Hypothalamus (tissue), 51 donors: ENCODE measurements around the gene WDR27.
"Not testable (repeated sequence)": the region's sequence is repeated elsewhere in the genome, so short reads cannot be mapped to it uniquely, and the experiment has no call there.

Experiments
- DNase-seq, 51 donors: peaks; one replicate each; lab custom pipeline; 2025; lab: John Stamatoyannopoulos, UW

Gene WDR27

DNA sequence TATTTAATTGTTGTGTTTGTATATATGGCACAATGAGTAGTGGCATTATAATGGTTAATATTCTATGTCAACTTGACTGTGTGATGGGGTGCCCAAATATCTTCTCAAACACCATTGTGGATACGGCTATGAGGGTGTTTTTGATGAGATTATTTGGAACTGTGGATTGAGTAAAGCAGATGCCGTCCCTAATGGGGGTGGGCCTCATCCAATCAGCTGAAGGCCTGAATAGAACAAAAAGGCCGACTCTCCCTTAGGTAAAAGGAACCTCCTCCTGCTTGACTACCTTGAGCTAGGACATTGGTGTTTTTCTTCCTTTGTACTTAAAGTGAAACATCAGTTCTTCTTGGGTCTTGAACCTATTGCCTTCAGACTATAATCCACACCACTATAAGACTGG is 207.8 kb downstream of the WDR27 start:
- no peak for DNase-seq

DNA sequence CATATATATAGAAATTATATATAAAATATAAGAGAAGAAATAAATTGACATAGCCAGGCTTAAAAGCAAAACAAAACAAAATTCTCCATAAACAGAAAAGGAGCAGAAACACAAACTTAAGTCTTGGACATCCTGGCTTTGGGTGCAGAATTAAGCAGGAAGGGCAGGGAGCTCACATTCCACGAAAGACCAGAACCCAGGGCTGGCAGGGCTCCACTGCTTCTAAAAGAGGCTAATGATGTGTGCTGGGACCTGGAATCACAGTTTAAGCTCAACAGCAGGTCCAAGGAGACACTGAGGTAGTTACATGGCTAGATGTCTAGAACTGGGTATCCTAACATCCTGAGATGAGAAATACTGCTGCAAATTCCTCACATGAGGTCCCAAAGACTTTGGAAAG is 210.3 kb downstream of the WDR27 start:
- DNase-seq: no peak

DNA sequence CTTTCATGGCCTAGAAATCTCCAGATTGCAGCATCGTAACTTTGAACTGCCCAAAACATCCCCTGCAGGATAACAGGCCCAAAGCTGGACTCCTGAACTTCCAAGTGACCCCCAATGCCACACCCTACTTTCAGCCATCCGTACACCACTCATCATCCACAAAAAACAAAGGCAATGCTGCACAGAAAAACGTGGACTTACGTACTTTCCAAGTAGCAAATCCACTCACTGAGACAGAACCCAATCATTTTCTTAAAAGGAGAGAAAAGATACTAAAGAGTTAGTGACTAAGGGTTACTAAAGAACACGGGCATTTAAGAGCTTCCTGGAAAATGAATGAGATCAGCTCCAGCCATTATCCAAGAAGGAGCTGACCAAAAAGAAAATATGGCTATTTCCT is 211.0 kb downstream of the WDR27 start:
- DNase-seq: no peak

DNA sequence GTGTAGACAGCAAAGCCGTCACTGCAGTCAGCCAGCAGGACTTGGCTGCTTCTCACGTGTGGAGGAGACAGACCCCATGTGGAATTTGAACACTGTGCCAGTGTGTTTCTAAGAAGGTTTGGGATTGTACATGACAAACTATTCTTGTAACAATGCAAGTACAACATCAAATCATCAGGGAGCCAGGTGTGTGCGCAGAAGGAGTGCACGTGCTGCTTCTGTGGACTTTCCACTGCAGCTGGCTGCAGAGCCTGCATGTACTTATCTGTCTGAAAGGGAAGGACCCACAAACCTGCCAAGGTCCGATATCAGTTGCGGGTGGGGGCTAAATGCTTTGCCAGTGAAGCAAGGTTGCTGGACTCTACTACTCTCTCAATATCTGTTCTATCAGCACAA is 211.6 kb downstream of the WDR27 start:
- no peak for DNase-seq

DNA sequence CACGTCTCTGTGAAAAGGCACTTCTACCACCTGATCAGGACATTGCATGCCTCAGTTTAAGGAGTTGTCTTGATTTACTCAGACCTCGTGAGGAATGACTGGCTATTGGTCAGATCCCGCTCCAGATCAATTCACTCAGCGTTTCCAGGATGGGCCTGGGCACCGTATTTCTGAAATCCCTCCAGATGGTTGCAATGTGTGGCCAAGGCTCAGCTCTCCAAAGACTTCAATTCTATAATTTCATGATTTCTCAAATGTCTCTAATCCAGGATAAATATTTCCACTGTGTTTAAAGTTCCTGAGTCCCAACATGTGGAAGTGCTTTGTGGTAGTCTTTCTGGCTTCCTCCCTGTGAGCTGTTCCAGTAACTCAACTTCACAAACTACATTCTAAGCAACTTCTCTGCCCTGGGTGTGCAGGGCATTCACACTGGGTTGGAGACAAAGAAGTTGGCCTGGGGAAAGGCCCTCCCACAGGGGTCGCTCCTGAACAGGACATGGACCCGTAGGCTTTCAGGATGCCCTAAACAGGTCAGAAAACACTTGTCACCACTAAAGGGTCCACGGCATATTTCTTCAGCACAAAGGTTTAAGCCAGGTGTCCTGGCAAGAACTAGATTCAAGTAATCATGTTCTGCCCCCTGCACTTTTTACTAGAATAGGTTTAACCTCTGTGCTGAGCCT is 212.1 kb downstream of the WDR27 start:
- DNase-seq: no peak

DNA sequence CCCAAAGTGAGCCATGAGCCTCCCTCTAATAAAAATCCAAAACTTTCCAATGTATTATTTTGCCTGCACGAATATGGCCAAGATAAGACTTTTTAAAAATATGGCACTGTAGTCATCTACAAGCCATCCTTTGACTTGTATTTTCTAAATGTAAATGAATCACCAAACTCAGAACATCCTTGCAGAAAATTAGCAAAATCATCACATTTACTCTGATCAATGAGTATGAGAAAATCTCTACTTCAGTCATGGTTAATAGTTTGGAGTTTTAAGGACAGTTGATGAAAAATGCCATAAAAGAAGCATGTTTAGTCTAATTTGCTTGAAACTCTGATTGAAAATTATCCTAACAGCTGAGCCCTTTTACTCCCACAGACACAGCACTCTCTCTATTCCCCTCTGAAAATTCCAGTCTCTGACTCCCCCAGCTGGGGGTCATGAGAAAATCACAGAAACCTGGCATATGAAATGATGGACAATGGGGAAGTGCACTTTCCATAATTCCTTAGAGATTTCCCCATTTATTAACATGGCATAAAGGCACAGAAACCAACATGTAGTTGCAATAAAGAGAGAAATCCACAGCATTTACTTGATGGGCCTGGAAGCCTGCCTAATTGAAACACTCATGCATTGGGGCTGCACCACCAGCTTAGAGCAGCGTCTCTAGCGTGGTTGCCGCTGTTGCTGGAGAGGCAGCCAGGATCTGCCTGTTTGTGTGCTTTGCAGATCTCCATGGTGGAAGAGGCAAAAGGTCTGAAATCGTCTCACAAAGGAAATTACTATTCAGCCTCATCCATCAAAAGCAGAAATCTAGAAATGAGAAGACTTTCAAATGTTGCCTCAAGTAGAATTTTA is 214.0 kb downstream of the WDR27 start:
- peak in 5 of 51 donors; percentile 4 to 18 (median 12) for DNase-seq

DNA sequence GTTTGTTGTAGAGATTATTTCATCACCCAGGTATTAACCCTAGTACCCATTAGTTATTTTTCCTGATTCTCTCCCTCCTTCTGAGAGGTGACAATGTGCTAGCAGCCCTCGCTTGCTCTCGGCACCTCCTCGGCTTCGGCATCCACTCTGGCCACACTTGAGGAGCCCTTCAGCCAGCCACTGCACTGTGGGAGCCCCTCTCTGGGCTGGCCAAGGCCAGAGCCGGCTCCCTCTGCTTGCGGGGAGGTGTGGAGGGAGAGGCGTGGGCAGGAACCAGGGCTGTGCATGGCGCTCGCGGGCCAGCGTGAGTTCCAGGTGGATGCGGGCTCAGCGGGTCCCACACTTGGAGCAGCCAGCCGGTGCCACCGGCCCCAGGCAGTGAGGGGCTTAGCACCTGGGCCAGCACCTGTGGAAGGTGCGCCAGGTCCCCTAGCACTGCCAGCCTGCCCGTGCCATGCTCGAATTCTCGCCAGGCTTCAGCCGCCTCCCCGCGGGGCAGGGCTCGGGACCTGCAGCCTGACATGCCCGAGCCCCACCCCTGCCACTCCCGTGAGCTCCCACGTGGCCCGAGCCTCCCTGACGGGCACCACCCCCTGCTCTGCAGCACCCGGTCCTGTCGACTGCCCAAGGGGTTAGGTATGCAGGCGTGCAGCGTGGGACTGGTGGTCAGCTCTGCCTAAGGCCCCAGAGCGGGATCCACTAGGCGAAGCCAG is 221.9 kb downstream of the WDR27 start:
- no peak for DNase-seq

DNA sequence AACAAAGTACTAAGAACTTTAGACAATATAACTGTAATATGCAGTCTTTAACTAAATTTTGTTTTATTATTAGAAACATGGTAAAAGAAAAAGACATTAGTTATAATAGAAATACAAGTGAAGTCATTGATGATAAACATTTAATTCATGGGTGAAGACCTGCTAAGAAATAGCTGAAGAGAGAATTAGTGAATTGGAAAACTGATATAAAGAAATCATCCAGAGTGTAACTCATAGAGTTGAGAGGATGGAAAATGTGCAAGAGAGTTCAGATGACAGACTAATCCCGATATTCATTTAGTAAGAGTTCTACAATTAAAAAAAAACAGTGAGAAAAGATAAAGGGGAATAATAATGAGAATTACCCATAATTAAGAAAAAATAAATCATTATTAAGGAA is 227.5 kb downstream of the WDR27 start:
- DNase-seq: no peak

DNA sequence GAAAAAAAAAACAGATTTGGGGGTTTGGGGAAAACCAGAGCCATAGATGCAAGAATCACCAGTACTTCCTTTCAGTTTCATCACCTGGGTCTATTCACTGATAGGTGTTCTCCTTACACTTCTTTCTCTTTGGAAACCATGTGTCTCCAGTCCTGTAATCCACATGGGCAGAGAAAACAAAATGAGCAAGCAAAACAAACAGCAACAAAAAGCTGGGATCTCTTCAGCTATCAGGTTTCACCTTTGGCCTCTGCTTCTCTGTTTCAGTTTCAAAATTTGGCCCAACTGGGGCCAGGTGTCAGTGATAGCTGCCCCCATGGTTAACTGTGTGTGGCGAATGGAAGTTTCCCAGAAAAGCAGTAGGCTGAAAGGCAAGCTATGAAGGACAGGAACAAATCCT is 228.2 kb downstream of the WDR27 start:
- DNase-seq: no peak

DNA sequence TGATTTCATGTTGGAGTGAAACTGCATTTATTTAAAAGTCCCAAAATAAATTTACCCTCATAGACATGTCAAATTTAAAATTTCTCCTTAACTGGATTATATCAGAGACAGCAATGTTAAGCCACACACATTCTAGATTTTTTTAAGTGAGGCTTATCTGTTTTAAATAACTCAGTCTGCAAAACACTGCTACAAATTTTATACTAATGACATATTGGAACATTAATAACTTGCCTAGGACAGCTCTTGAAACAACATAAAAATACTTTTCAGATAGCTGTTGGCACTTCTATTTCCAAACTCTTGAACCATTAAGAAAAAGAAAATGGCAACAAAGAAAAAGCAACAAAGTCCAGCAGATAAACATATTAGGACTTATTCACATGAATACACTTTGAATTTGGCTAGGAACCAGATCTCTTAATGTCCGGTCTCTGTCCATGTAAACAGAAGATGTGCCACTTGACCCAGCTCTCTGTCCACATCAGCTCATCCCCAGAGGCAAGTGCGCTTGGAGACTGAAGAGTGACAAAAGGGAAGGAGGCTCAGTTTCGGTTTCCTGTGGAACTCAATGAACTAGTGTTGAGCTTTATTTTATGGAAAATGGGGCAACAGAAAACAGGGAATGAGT is 228.9 kb downstream of the WDR27 start:
- DNase-seq: no peak

DNA sequence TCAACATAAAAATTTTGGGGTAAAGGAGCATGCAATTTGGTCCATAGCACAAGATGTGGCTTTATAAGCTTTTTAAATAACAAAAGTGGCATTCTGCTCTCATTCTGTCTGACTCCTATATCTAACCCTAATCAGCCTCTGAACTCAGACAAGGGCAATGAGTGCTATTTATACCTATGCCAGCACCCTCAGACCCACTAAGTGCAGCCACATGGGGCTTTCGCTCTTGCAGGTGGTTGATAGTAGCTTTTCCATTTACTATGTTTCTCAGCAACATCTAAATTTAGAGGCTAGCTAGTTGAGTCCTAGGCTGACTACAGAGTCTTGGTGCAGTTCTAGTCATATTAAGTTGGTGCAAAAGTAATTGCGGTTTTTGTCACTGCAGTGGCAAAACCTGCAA is 231.0 kb downstream of the WDR27 start:
- DNase-seq: no peak

DNA sequence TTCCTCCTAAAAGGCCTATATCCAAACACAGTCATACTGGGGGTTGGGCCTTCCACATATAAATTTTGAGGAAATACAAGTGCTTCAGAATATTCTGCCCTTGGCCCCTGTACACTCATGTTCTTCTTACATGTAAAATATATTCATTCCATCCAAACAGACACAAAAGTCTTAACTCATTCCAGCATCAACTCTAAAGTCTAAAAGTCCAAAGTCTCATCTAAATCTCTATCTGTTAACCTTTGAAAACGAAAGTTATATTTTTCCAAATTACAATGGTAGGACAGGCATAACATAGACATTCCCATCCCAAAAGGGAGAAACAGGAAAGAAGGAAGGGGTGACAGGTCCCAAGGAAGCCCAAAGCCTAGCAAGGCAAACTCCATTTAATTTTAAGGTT is 232.8 kb downstream of the WDR27 start:
- no peak for DNase-seq

DNA sequence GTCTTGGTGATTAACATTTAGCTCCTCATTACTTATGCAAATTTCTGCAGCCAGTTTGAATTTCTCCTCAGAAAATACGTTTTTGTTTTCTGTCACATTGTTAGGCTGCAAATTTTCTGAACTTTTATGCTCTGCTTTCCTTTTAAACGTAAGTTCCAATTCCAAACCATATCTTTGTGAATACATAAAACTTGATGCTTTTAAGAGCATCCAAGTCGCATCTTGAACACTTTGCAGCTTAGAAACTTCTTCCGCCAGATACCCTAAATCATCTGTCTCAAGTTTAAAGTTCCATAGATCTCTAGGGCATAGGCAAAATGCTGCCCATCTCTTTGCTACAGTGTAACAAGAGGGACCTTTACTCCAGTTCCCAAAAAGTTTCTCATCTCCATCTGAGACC is 234.1 kb downstream of the WDR27 start:
- DNase-seq: not testable (repeated sequence)

DNA sequence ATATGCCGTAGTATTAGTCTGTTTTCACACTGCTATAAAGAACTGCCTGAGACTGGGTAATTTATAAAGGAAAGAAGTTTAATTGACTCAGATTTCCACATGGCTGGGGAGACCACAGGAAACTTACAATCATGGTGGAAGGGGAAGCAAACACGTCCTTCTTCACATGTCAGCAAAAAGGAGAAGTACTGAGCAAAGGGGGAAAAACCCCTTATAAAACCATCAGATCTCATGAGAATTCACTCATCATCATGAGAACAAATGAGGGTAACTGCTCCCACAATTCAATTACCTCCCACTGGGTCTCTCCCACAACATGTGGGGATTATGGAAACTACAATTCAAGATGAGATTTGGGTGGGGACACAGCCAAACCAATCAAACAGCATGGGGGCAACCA is 235.6 kb downstream of the WDR27 start:
- not testable (repeated sequence) for DNase-seq

DNA sequence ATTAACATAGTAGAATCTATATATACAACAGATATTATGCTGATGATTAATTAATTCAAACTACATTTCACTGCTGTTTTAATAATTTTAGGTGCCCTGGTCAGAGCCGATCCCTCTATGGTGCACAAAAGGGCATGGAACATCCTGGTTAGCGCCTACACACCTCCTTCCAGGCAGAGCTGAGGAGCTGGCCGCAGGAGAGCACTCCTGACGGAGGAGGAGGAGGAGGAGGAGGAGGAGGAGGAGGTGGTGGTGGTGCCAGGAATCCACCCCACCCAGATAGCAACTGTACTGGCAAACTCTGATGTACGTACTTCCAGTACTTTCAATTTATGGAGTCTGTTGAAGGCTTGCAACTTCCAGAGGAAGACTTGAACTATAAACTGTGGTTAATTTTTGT is 244.1 kb downstream of the WDR27 start:
- DNase-seq: no peak

DNA sequence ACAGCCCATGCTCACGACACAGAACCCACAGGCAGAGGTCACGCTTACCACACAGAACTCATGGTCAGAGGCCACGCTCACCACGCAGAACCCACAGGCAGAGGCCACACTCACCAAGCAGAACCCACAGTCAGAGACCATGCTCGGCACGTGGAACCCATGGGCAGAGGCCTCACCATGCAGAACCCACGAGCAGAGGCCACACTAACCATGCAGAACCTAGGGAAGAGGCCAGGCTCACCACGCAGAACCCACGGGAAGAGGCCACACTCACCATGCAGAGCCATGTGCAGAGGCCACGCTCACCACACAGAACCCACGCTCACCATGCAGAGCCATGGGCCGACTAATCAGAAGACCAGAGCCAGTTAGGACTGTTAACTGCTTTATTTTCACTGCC is 245.0 kb downstream of the WDR27 start:
- no peak for DNase-seq

DNA sequence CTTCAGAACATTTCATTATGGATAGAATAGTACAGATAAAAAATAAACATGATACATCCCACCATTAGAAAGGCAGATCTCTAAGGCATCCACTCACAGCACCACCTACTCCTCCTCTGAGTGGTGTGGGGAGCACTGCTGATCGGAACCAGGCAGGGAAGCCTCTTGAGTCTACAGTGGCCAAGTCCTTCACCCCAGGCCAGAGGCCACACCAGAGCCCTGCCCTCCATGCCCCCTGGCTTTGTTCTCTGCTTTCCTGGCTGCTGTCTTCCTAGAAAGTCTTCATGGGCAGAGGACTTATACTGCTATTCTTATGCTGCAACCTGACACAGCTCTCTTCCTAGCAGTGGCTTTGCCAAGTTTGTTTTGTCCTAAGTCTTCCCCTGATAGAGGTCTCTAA is 246.4 kb downstream of the WDR27 start:
- no peak for DNase-seq

DNA sequence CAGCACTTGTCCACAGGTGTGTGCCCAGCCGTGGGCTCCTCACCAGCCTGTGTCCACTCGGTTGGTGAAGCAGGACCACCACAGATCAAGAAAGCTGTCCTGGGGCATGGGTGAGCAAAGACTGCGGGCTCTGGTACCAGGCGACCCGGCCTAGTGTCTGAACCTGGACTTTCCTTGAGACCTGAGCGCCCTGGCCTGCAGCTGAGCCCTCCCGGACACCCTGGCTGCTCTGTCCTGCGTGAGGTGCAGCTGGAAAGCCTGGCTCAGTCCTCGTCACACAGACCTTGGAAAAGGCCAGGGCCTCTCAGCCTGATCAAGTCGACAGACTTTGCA is 247.0 kb downstream of the WDR27 start:
- DNase-seq: no peak

DNA sequence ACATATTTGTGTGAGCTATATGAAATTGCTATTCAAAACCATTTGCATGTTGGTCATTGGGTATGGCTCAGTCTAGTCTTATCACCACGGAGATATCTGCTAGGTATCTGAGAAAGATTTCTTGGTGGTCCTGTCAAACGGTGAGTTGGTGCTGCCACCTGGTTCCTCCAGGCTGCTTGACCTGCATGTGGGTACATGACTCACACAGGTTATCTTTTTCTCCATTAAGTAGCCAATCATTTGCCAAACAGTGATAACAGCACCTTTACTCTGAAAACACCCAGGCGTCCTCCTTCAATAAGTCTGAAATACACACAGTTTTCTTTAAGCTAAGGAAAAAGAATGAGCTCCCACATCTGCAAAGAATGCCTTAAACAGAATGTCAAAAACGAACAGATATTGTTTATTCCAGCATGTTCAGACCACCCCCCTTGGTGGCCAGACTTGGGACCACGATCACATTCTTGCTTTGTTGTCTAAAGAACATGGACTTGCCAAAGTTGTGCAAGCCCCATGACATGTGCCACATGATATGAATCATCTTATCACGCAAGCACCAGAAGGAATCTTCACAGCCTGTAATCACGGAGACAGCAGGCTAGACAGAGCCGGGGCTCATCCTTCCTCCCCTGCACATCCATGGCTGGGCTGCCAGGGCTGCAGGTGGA is 247.5 kb downstream of the WDR27 start:
- DNase-seq: no peak

DNA sequence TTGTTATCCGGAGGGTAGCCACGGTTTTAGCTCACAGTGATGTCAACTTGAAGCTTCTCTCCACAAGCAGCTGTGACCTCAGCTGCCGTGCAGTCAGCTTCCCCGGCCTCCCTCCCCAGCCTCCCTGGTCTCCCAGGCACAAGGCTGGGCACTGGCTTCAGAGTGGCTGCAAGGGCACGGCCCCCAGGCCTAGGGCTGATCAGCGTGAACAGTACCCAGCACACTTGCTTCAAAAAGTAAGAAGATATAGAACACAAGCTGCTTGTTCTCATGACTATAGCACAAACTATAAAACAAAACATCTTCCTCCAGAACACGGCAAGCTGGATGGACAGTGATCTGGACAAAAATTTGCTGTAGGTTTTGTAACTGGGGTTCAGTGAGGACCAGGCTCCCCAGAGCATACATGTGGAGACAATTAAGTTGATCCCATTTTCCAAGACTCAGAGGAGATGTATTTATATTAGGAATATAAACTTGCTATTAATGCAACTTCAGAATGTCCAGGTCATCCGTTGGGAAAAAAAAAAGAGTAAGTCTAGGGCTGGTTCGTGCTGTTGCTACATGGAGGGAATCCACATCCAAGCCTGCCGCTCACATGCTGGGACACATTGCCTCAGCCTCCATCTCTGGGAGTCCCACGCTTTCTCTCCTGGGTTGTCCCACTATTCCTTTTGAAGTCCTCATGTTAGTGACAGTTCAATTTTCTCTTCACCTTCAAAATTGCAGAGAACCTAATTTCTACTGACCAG is 248.8 kb downstream of the WDR27 start:
- DNase-seq: no peak
